Hematopoietic multipotent progenitor cell treated with erythropoietin and hydrocortisone succinate and interleukin-3 and kit ligand, for 17 days (in vitro differentiated cells): ENCODE results near the gene TNKS1BP1.

ENCODE experiments used
- DNase-seq: peaks from one replicate; pipeline ENCODE4 v3.0.0-alpha.2; 2015; ENCODE audit warnings: low spot score

TNKS1BP1 gene

GRCh38 chr11:57325735-57326048 lies 940 bp upstream of the TNKS1BP1 start:
- DNase-seq = no peak

- no peak for DNase-seq
These were observed 432 bp downstream of the TNKS1BP1 start for GRCh38 chr11:57324154-57324885.

- DNase-seq = no peak
These were observed 948 bp downstream of the TNKS1BP1 start for GRCh38 chr11:57323855-57324153.

GRCh38 chr11:57323167-57323854 lies 1.4 kb downstream of the TNKS1BP1 start:
- DNase-seq = no peak

- peak; percentile 46 for DNase-seq
These were observed 2.2 kb downstream of the TNKS1BP1 start for GRCh38 chr11:57322256-57323166.

GRCh38 chr11:57321388-57322255 lies 3.1 kb downstream of the TNKS1BP1 start:
- peak; percentile 36 for DNase-seq

- DNase-seq = no peak
These were observed 3.9 kb downstream of the TNKS1BP1 start for GRCh38 chr11:57320719-57321387.

- DNase-seq = no peak
These were observed 4.6 kb downstream of the TNKS1BP1 start for GRCh38 chr11:57320067-57320718.

GRCh38 chr11:57318178-57318577 lies 6.6 kb downstream of the TNKS1BP1 start:
- DNase-seq = no peak

GRCh38 chr11:57316017-57316416 lies 8.7 kb downstream of the TNKS1BP1 start:
- no peak for DNase-seq

- no peak for DNase-seq
These were observed 9.3 kb downstream of the TNKS1BP1 start for GRCh38 chr11:57315491-57315890.

GRCh38 chr11:57314221-57314973 lies 10.4 kb downstream of the TNKS1BP1 start:
- no peak for DNase-seq

GRCh38 chr11:57313788-57314135 lies 11.0 kb downstream of the TNKS1BP1 start:
- DNase-seq = no peak

- no peak for DNase-seq
These were observed 11.5 kb downstream of the TNKS1BP1 start for GRCh38 chr11:57313071-57313787.

- no peak for DNase-seq
These were observed 12.2 kb downstream of the TNKS1BP1 start for GRCh38 chr11:57312511-57313021.

- peak; percentile 51 for DNase-seq
These were observed 13.4 kb downstream of the TNKS1BP1 start for GRCh38 chr11:57311109-57311936.

- DNase-seq = no peak
These were observed 14.1 kb downstream of the TNKS1BP1 start for GRCh38 chr11:57310630-57311086.

- DNase-seq = no peak
These were observed 14.7 kb downstream of the TNKS1BP1 start for GRCh38 chr11:57310091-57310490.
